A549 (cell line): Measurements from ENCODE around the gene HOXA7. TPM values are rescaled to one million over a fixed set of nuclear protein-coding genes. Genes with fewer than 3 reads are reported as not detected.

ENCODE experiments used
- ATAC-seq, 2 experiments: fragments of 200-7000 bp in 1 of 2; fragments of >200 bp in 1 of 2; cut with Nextera tagmentation in 1 of 2; cut with Tn5 transposase in 1 of 2; 3 replicates each; pipeline versions ENCODE4 v1.8.0 to v1.9.1; 2018 to 2020; ENCODE audit warnings: mild to moderate bottlenecking in 1 of 2, moderate library complexity in 1 of 2
- CTCF ChIA-PET: fragments of 300-600 bp; sonication (Branson Sonifier 250); formaldehyde crosslinking; extraction: SDS; loops from one replicate; lab custom pipeline; 2021; ENCODE audit warnings: antibody characterized with exemption, inconsistent platforms; lab: Yijun Ruan, JAX
- POLR2A ChIA-PET: fragments of 350-600 bp; formaldehyde crosslinking; extraction: SDS; loops from one replicate; lab custom pipeline; 2021; ENCODE audit warnings: antibody characterized with exemption, inconsistent platforms; lab: Yijun Ruan, JAX
- DNase-seq, 2 experiments: peaks; one replicate each; pipeline versions ENCODE4 v3.0.0 to v3.0.0-alpha.2; 2011 to 2016; ENCODE audit warnings: low read depth in 1 of 2, low spot score in 1 of 2
- FAIRE-seq: peaks from 2 replicates; lab custom pipeline; 2011; peaks lifted over from hg19 to GRCh38; lab: Jason Lieb, UNC
- H3K27ac ChIP-seq, 2 experiments: fragments of >200 bp; sonication (Bioruptor Twin); formaldehyde crosslinking; 3 replicates each; pipeline ENCODE4 v1.5.1; 2016 to 2017
- H3K4me1 ChIP-seq: fragments of >200 bp; sonication (Bioruptor Twin); formaldehyde crosslinking; 3 replicates; pipeline ENCODE4 v1.6.1; 2016
- H3K4me2 ChIP-seq: fragments of >200 bp; sonication (Bioruptor Twin); formaldehyde crosslinking; 3 replicates; pipeline ENCODE4 v1.6.1; 2016
- H3K4me3 ChIP-seq: fragments of >200 bp; sonication (Bioruptor Twin); formaldehyde crosslinking; 3 replicates; pipeline ENCODE4 v1.5.1; 2016
- H3K9me3 ChIP-seq: fragments of >200 bp; sonication (Bioruptor Twin); formaldehyde crosslinking; 3 replicates; pipeline ENCODE4 v1.6.1; 2016
- BCL3 ChIP-seq: fragments of >200 bp; sonication (Bioruptor Twin); formaldehyde crosslinking; IDR thresholded peaks from 3 replicates; pipeline ENCODE4 v1.6.1; 2016
- BHLHE40 ChIP-seq: IDR thresholded peaks from 2 replicates; pipeline ENCODE4 v1.6.1; 2012; ENCODE audit warnings: low read depth, low read length, inconsistent platforms
- CBX2 ChIP-seq: fragments of 200-600 bp; sonication (generic); IDR thresholded peaks from 2 replicates; pipeline ENCODE4 v1.6.1; 2016; ENCODE audit warnings: low read depth, mild to moderate bottlenecking, borderline replicate concordance
- CHD2 ChIP-seq: fragments of 150-350 bp; IDR thresholded peaks from 2 replicates; pipeline ENCODE4 v1.6.1; 2014; ENCODE audit warnings: low read length; ENCODE audit not compliant: partially characterized antibody
- CHD4 ChIP-seq: fragments of 200-600 bp; sonication (generic); IDR thresholded peaks from 2 replicates; pipeline ENCODE4 v1.6.1; 2016; ENCODE audit warnings: antibody characterized with exemption, mild to moderate bottlenecking, borderline replicate concordance
- EHMT2 ChIP-seq: fragments of 200-600 bp; sonication (generic); IDR thresholded peaks from 2 replicates; pipeline ENCODE4 v1.6.1; 2016; ENCODE audit warnings: antibody characterized with exemption, low read depth, mild to moderate bottlenecking, moderate library complexity
- ELK1 ChIP-seq: fragments of 150-350 bp; IDR thresholded peaks from 2 replicates; pipeline ENCODE4 v1.6.1; 2014; ENCODE audit warnings: low read depth, mild to moderate bottlenecking, low read length
- EP300 ChIP-seq, 2 experiments: fragments of >200 bp; sonication (Bioruptor Twin); formaldehyde crosslinking; IDR thresholded peaks; 2 replicates in 1 of 2; 3 replicates in 1 of 2; pipeline ENCODE4 v1.6.1; 2016 to 2017
- FOSB ChIP-seq: fragments of 250-450 bp; sonication (Bioruptor Pico); IDR thresholded peaks from 2 replicates; pipeline ENCODE4 v1.5.0; 2020; ENCODE audit warnings: mild to moderate bottlenecking, moderate library complexity
- FOXS1 ChIP-seq: fragments of 250-450 bp; sonication (Bioruptor Pico); IDR thresholded peaks from 2 replicates; pipeline ENCODE4 v1.5.0; 2020; ENCODE audit warnings: mild to moderate bottlenecking, moderate library complexity
- HOXA7 ChIP-seq: fragments of 250-450 bp; sonication (Bioruptor Pico); IDR thresholded peaks from 2 replicates; pipeline ENCODE4 v1.5.0; 2020; ENCODE audit warnings: mild to moderate bottlenecking, moderate library complexity
- HOXB13 ChIP-seq: fragments of 250-450 bp; sonication (Bioruptor Pico); IDR thresholded peaks from 2 replicates; pipeline ENCODE4 v1.5.0; 2020; ENCODE audit warnings: low read depth, mild to moderate bottlenecking, moderate library complexity
- JUN ChIP-seq, 2 experiments: fragments of >200 bp; sonication (Bioruptor Twin); formaldehyde crosslinking; IDR thresholded peaks; 2 replicates in 1 of 2; 3 replicates in 1 of 2; pipeline ENCODE4 v1.6.1; 2016 to 2017
- JUNB ChIP-seq: fragments of >200 bp; sonication (Bioruptor Twin); formaldehyde crosslinking; IDR thresholded peaks from 2 replicates; pipeline ENCODE4 v1.6.1; 2016
- KDM5A ChIP-seq: fragments of 200-600 bp; sonication (generic); IDR thresholded peaks from 2 replicates; pipeline ENCODE4 v1.6.1; 2016; ENCODE audit warnings: antibody characterized with exemption, mild to moderate bottlenecking
- MAZ ChIP-seq: fragments of 150-350 bp; IDR thresholded peaks from 2 replicates; pipeline ENCODE4 v1.6.1; 2014; ENCODE audit warnings: antibody characterized with exemption, low read depth, low read length, borderline replicate concordance
- MYC ChIP-seq: IDR thresholded peaks from 2 replicates; pipeline ENCODE4 v1.6.1; 2012; ENCODE audit warnings: mild to moderate bottlenecking, inconsistent platforms, low read length, improper control_type of control experiment, borderline replicate concordance
- NFE2L2 ChIP-seq: fragments of 150-350 bp; conservative IDR thresholded peaks from 2 replicates; pipeline ENCODE4 v1.6.1; 2014; ENCODE audit warnings: low read length
- NR3C1 ChIP-seq: fragments of >200 bp; sonication (Bioruptor Twin); formaldehyde crosslinking; IDR thresholded peaks from 3 replicates; pipeline ENCODE4 v1.6.1; 2017
- PHF8 ChIP-seq: fragments of 200-600 bp; sonication (generic); IDR thresholded peaks from 2 replicates; pipeline ENCODE4 v1.6.1; 2016; ENCODE audit warnings: low read depth, mild to moderate bottlenecking, antibody characterized with exemption, moderate library complexity, borderline replicate concordance
- RAD21 ChIP-seq, 2 experiments: fragments of >200 bp in 1 of 2; sonication (Bioruptor Twin) in 1 of 2; formaldehyde crosslinking in 1 of 2; IDR thresholded peaks in 1 of 2; conservative IDR thresholded peaks in 1 of 2; 2 replicates in 1 of 2; 3 replicates in 1 of 2; pipeline ENCODE4 v1.6.1; 2012 to 2018; ENCODE audit warnings: inconsistent platforms in 1 of 2
- RARB ChIP-seq: fragments of 250-450 bp; sonication (Bioruptor Pico); IDR thresholded peaks from 2 replicates; pipeline ENCODE4 v1.8.0; 2021; ENCODE audit warnings: mild to moderate bottlenecking, moderate library complexity
- RFX5 ChIP-seq: fragments of 450-650 bp; IDR thresholded peaks from 2 replicates; pipeline ENCODE4 v1.7.1; 2014; ENCODE audit warnings: antibody characterized with exemption, mild to moderate bottlenecking, moderate library complexity
- SMC3 ChIP-seq: fragments of >200 bp; sonication (Bioruptor Twin); formaldehyde crosslinking; IDR thresholded peaks from 3 replicates; pipeline ENCODE4 v1.6.1; 2018; ENCODE audit warnings: inconsistent platforms
- TFCP2L1 ChIP-seq: fragments of 250-450 bp; sonication (Bioruptor Pico); IDR thresholded peaks from 2 replicates; pipeline ENCODE4 v1.5.0; 2021; ENCODE audit warnings: mild to moderate bottlenecking
- ZC3H11A ChIP-seq: fragments of 450-650 bp; IDR thresholded peaks from 2 replicates; pipeline ENCODE4 v1.6.1; 2014; ENCODE audit warnings: antibody characterized with exemption, mild to moderate bottlenecking
- ZSCAN20 ChIP-seq: fragments of 250-450 bp; sonication (Bioruptor Pico); IDR thresholded peaks from 2 replicates; pipeline ENCODE4 v1.8.0; 2022; ENCODE audit warnings: mild to moderate bottlenecking, moderate library complexity
- WGBS: methylation state at CpG from one replicate; pipeline ENCODE4 v1.1.6; 2017; ENCODE audit errors: missing lambda C conversion rate; 5-methylcytosine and 5-hydroxymethylcytosine counted together
- polyA plus RNA-seq, 4 experiments: library from polyadenylated mRNA; depleted of rRNA in 3 of 4; stranded (reverse); fragments of >200 nt; fragmentation: RNase III in 1 of 4; extraction: RNeasy Plus Mini Kit Qiagen cat#74134 plus additional on column Dnase treatment in 1 of 4; gene quantifications; 2 replicates in 3 of 4; 3 replicates in 1 of 4; pipeline ENCODE4 v1.2.3, GENCODE V29; 2011 to 2017

Gene HOXA7
- polyA plus RNA-seq, 2 of the 4 experiments (the other 2 are of a cell fraction): 4.1 to 4.8 TPM

- ATAC-seq (no peak), FAIRE-seq (no peak), DNase-seq (no peak)
- Histone ChIP-seq H3K4me1 (peaks cover 7% of the 10 kb centered on the region), H3K4me3 (no peak overlapping the region), H3K27ac (no peak overlapping the region), H3K4me2 (no peak overlapping the region), H3K9me3 (no peaks in the 10 kb centered on the region)
- ChIA-PET CTCF (interaction anchor here (1.2 to 1.8 kb wide), 4 partner anchors 12 to 893 kb away, joined by 3 to 7 read pairs (median 5); no protein-coding TSS in a partner anchor), POLR2A (no interaction called here)
- TF ChIP-seq NFE2L2: no peak
- no peak for TF ChIP-seq HOXA7 (CRISPR knock-in tag)
- TF ChIP-seq ZC3H11A: no peak
- no peak for TF ChIP-seq FOXS1
- TF ChIP-seq RARB (CRISPR knock-in tag): no peak
- no peak for TF ChIP-seq RAD21 (conservative IDR thresholded peaks at IDR 0.05 in 1 of 2, IDR thresholded peaks at IDR 0.05 in 1 of 2)
- TF ChIP-seq EP300 (IDR thresholded peaks at IDR 0.05): no peak
- TF ChIP-seq JUN (IDR thresholded peaks at IDR 0.05): no peak
- no peak for TF ChIP-seq MYC
- no peak for TF ChIP-seq FOSB (CRISPR knock-in tag)
- TF ChIP-seq ZSCAN20 (CRISPR knock-in tag): no peak
- TF ChIP-seq EHMT2: no peak
- TF ChIP-seq MAZ: no peak
- no peak for TF ChIP-seq JUNB
- no peak for TF ChIP-seq NR3C1
- 79% methylated on average over 4 of the region's 4 CpGs for WGBS
These were observed 47.6 kb upstream of the HOXA7 start for GRCh38 chr7:27203964-27204594.

GRCh38 chr7:27203365-27203953 is 47.0 kb upstream of the HOXA7 start:
- peaks cover 11% of the 10 kb centered on the region for H3K4me1 ChIP-seq
- H3K9me3 ChIP-seq: no peaks in the 10 kb centered on the region
- FAIRE-seq (no peak), DNase-seq (no peak), ATAC-seq (no peak)
- ChIA-PET POLR2A (no interaction called here), CTCF (interaction anchor here (1.2 to 1.5 kb wide), 4 partner anchors 373 to 894 kb away, joined by 3 to 7 read pairs (median 4); no protein-coding TSS in a partner anchor)
- no peak overlapping the region for H3K4me3 ChIP-seq
- no peak overlapping the region for H3K4me2 ChIP-seq
- no peak overlapping the region for H3K27ac ChIP-seq
- 64% methylated on average over 10 of the region's 10 CpGs for WGBS
- TF ChIP-seq TFCP2L1 (CRISPR knock-in tag) (no peak), SMC3 (no peak), NFE2L2 (no peak), EHMT2 (no peak)

GRCh38 chr7:27202862-27203134 is 46.3 kb upstream of the HOXA7 start:
- no peak for DNase-seq
- no peaks in the 10 kb centered on the region for H3K9me3 ChIP-seq
- peaks cover 15% of the 10 kb centered on the region for H3K4me1 ChIP-seq
- 63% methylated on average over 3 of the region's 3 CpGs for WGBS
- no peak overlapping the region for H3K4me3 ChIP-seq
- H3K27ac ChIP-seq: no peak overlapping the region
- POLR2A ChIA-PET: no interaction called here
- no peak overlapping the region for H3K4me2 ChIP-seq
- ATAC-seq: no peak
- CTCF ChIA-PET: interaction anchor here (0.7 to 2.7 kb wide), 8 partner anchors 11 to 894 kb away, joined by 3 to 9 read pairs (median 4); no protein-coding TSS in a partner anchor
- FAIRE-seq: no peak
- no peak for TF ChIP-seq BCL3
- TF ChIP-seq HOXB13 (CRISPR knock-in tag): no peak
- TF ChIP-seq HOXA7 (CRISPR knock-in tag): no peak
- no peak for TF ChIP-seq PHF8
- TF ChIP-seq CHD2: no peak
- TF ChIP-seq RFX5: no peak
- TF ChIP-seq EHMT2: no peak
- no peak for TF ChIP-seq KDM5A
- no peak for TF ChIP-seq TFCP2L1 (CRISPR knock-in tag)
- TF ChIP-seq CHD4: no peak
- TF ChIP-seq RAD21 (conservative IDR thresholded peaks at IDR 0.05 in 1 of 2, IDR thresholded peaks at IDR 0.05 in 1 of 2): no peak
- TF ChIP-seq RARB (CRISPR knock-in tag): no peak
- no peak for TF ChIP-seq BHLHE40
- TF ChIP-seq ELK1: no peak
- no peak for TF ChIP-seq CBX2
- no peak for TF ChIP-seq FOSB (CRISPR knock-in tag)
- no peak for TF ChIP-seq JUNB
- no peak for TF ChIP-seq ZSCAN20 (CRISPR knock-in tag)
- TF ChIP-seq, all 56 proteins: peak for 0
